HEK293 (cell line): ENCODE results near the gene ZNF609.
A peak's percentile ranks its signal among the peaks of the same experiment; 100 is the strongest.
"Not testable (repeated sequence)": the region's sequence is repeated elsewhere in the genome, so short reads cannot be mapped to it uniquely, and the experiment has no call there.

Experiments
- CTCF ChIA-PET: fragments of 350-600 bp; formaldehyde crosslinking; extraction: SDS; loops from one replicate; lab custom pipeline; 2021; ENCODE audit warnings: antibody characterized with exemption; lab: Yijun Ruan, JAX
- POLR2A ChIA-PET: fragments of 300-600 bp; formaldehyde crosslinking; extraction: SDS; loops from one replicate; lab custom pipeline; 2020; ENCODE audit warnings: antibody characterized with exemption, inconsistent platforms; lab: Yijun Ruan, JAX
- H3K27ac ChIP-seq: fragments of 200-500 bp; sonication (Bioruptor generic); 2 replicates; pipeline ENCODE4 v1.5.1; 2014; ENCODE audit warnings: low read depth, low read length, control low read depth, inconsistent platforms; ENCODE audit errors: extremely low read depth
- H3K36me3 ChIP-seq, 2 experiments: fragments of 200-500 bp in 1 of 2; sonication (Bioruptor generic) in 1 of 2; 1 replicate in 1 of 2; 2 replicates in 1 of 2; pipeline ENCODE4 v1.5.1; 2014 to 2017; ENCODE audit warnings: inconsistent platforms in 2 of 2, low read length in 2 of 2; ENCODE audit not compliant: control insufficient read depth in 2 of 2, insufficient read depth in 1 of 2
- H3K4me1 ChIP-seq: fragments of 200-500 bp; sonication (Bioruptor generic); 2 replicates; pipeline ENCODE4 v1.5.1; 2014; ENCODE audit warnings: mild to moderate bottlenecking, low read length, inconsistent platforms; ENCODE audit not compliant: control insufficient read depth, insufficient read depth
- H3K4me3 ChIP-seq: 2 replicates; pipeline ENCODE4 v1.5.1; 2011; ENCODE audit warnings: low read depth, mild to moderate bottlenecking, control low read depth, low read length, moderate library complexity
- H3K9me3 ChIP-seq: fragments of 200-500 bp; sonication (Bioruptor generic); 2 replicates; pipeline ENCODE4 v1.5.1; 2014; ENCODE audit warnings: low read depth, low read length, inconsistent platforms; ENCODE audit not compliant: control insufficient read depth, insufficient read depth
- GLI2 ChIP-seq: fragments of 450-650 bp; formaldehyde crosslinking; IDR thresholded peaks from 2 replicates; pipeline ENCODE4; 2017; ENCODE audit warnings: missing biosample characterization, missing genetic modification characterization, low read depth, borderline replicate concordance
- GLIS2 ChIP-seq: fragments of 450-650 bp; formaldehyde crosslinking; IDR thresholded peaks from 2 replicates; pipeline ENCODE4 v1.5.1; 2016; ENCODE audit warnings: missing biosample characterization, missing genetic modification characterization
- MYNN ChIP-seq: fragments of 450-650 bp; formaldehyde crosslinking; IDR thresholded peaks from 2 replicates; pipeline ENCODE4 v1.5.1; 2016; ENCODE audit warnings: missing biosample characterization, missing genetic modification characterization, borderline replicate concordance
- SETDB1 ChIP-seq: IDR thresholded peaks from one replicate; pipeline ENCODE4 v1.6.1; 2017; ENCODE audit warnings: mild to moderate bottlenecking, low read length, moderate library complexity, mixed read lengths; ENCODE audit not compliant: insufficient read length
- ZNF138 ChIP-seq: fragments of 450-650 bp; formaldehyde crosslinking; IDR thresholded peaks from 2 replicates; pipeline ENCODE4 v1.5.1; 2016; ENCODE audit warnings: missing biosample characterization, missing genetic modification characterization, borderline replicate concordance
- ZNF169 ChIP-seq: fragments of 450-650 bp; formaldehyde crosslinking; IDR thresholded peaks from 2 replicates; pipeline ENCODE4 v1.5.1; 2016; ENCODE audit warnings: missing biosample characterization, missing genetic modification characterization
- ZNF2 ChIP-seq: fragments of 450-650 bp; formaldehyde crosslinking; IDR thresholded peaks from 2 replicates; pipeline ENCODE4 v1.5.1; 2016; ENCODE audit warnings: missing biosample characterization, missing genetic modification characterization
- ZNF202 ChIP-seq: fragments of 450-650 bp; formaldehyde crosslinking; IDR thresholded peaks from 2 replicates; pipeline ENCODE4 v1.5.1; 2016; ENCODE audit warnings: missing biosample characterization, missing genetic modification characterization, borderline replicate concordance
- ZNF24 ChIP-seq: fragments of 450-650 bp; formaldehyde crosslinking; IDR thresholded peaks from 2 replicates; pipeline ENCODE4 v1.5.1; 2016; ENCODE audit warnings: missing biosample characterization, missing genetic modification characterization
- ZNF48 ChIP-seq: fragments of 450-650 bp; formaldehyde crosslinking; IDR thresholded peaks from 2 replicates; pipeline ENCODE4 v1.5.1; 2016; ENCODE audit warnings: missing biosample characterization, missing genetic modification characterization
- ZNF510 ChIP-seq: fragments of 450-650 bp; formaldehyde crosslinking; IDR thresholded peaks from 2 replicates; pipeline ENCODE4 v1.5.1; 2018; ENCODE audit warnings: mild to moderate bottlenecking, missing genetic modification characterization, missing biosample characterization; ENCODE audit not compliant: insufficient replicate concordance
- ZNF596 ChIP-seq: fragments of 450-650 bp; IDR thresholded peaks from 2 replicates; pipeline ENCODE4 v1.5.0; 2018; ENCODE audit warnings: missing biosample characterization, mild to moderate bottlenecking, missing genetic modification characterization, moderate library complexity
- ZNF677 ChIP-seq: fragments of 450-650 bp; IDR thresholded peaks from 2 replicates; pipeline ENCODE4 v1.5.0; 2018; ENCODE audit warnings: missing biosample characterization, mild to moderate bottlenecking, missing genetic modification characterization, moderate library complexity
- ZNF768 ChIP-seq: fragments of 450-650 bp; formaldehyde crosslinking; IDR thresholded peaks from 2 replicates; pipeline ENCODE4 v1.5.1; 2018; ENCODE audit warnings: missing biosample characterization, mild to moderate bottlenecking, missing genetic modification characterization
- TF ChIP-seq, protein P1 (sequence below): fragments of 450-650 bp; formaldehyde crosslinking; IDR thresholded peaks from 2 replicates; pipeline ENCODE4 v1.5.1; 2016; ENCODE audit warnings: missing biosample characterization, missing genetic modification characterization
- TF ChIP-seq, protein P2 (sequence below): fragments of 450-650 bp; formaldehyde crosslinking; IDR thresholded peaks from 2 replicates; pipeline ENCODE4 v1.5.1; 2016; ENCODE audit warnings: missing biosample characterization, missing genetic modification characterization
- TF ChIP-seq, protein P3 (sequence below): fragments of 450-650 bp; formaldehyde crosslinking; IDR thresholded peaks from 2 replicates; pipeline ENCODE4 v1.5.1; 2017; ENCODE audit warnings: missing biosample characterization, missing genetic modification characterization
- TF ChIP-seq, protein P4 (sequence below): fragments of 450-650 bp; formaldehyde crosslinking; IDR thresholded peaks from 2 replicates; pipeline ENCODE4 v1.5.1; 2016; ENCODE audit warnings: missing biosample characterization, missing genetic modification characterization
- TF ChIP-seq, protein P5 (sequence below): fragments of 450-650 bp; formaldehyde crosslinking; optimal IDR thresholded peaks from 2 replicates; pipeline ENCODE3; 2016; ENCODE audit warnings: missing biosample characterization, mild to moderate bottlenecking, missing genetic modification characterization

ZNF609 gene

DNA sequence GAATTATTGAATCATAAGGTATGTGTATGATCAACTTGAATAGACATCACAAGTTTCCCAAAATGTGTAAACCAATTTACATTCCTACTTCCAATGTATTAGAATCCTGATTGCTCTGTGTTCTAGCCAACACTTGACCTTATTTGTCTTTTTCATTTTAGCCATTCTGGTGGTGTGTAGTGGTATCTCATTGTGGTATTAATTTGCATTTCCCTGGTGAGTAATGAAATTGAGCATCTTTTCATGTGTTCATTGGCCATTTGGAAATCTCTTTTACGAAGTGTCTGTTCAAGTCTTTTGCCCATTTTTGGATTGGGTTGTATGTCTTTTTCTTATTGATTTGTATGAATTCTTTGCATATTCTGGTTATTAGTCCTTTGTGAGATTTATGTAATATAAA is 177.0 kb downstream of the ZNF609 start:
- ChIA-PET CTCF (interaction anchor here (0.6 kb wide), 1 partner anchor 94 kb away, joined by 3 read pairs; no protein-coding TSS in a partner anchor), POLR2A (no interaction called here)
- no peak overlapping the region for H3K4me3 ChIP-seq
- H3K27ac ChIP-seq: no peak overlapping the region
- H3K9me3 ChIP-seq: no peaks in the 10 kb centered on the region
- TF ChIP-seq, protein P1, sequence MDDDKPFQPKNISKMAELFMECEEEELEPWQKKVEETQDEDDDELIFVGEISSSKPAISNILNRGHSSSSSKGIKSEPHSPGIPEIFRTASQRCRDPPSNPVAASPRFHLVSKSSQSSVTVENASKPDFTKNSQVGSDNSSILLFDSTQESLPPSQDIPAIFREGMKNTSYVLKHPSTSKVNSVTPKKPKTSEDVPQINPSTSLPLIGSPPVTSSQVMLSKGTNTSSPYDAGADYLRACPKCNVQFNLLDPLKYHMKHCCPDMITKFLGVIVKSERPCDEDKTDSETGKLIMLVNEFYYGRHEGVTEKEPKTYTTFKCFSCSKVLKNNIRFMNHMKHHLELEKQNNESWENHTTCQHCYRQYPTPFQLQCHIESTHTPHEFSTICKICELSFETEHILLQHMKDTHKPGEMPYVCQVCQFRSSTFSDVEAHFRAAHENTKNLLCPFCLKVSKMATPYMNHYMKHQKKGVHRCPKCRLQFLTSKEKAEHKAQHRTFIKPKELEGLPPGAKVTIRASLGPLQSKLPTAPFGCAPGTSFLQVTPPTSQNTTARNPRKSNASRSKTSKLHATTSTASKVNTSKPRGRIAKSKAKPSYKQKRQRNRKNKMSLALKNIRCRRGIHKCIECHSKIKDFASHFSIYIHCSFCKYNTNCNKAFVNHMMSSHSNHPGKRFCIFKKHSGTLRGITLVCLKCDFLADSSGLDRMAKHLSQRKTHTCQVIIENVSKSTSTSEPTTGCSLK (tag by site-specific recombination): no peak
- TF ChIP-seq SETDB1: peak; percentile 65
- H3K4me1 ChIP-seq: peaks cover 18% of the 10 kb centered on the region
- peaks cover 0 to 7% of the 10 kb centered on the region in 2 experiments; a peak in 1 of 3 replicates for H3K36me3 ChIP-seq

DNA sequence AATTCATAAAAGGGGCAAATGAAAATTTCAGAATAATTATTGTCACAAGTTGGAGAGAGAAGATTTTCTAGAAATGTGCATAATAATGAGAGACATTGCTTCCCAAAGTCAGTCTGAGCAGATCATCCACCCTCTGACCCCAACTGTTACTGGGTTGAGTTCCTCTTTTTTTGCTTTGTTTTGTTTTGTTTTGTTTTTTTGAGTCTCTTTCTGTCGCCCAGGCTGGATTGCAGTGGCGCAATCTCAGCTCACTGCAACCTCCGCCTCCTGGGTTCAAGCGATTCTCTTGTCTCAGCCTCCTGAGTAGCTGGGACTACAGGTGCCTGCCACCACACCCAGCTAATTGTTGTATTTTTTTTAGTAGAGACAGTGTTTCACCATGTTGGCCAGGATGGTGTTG is 179.4 kb downstream of the ZNF609 start:
- H3K4me3 ChIP-seq, H3K36me3 ChIP-seq, CTCF ChIA-PET, H3K27ac ChIP-seq, POLR2A ChIA-PET, H3K9me3 ChIP-seq: not testable (repeated sequence)
- peaks cover 14% of the 10 kb centered on the region for H3K4me1 ChIP-seq

DNA sequence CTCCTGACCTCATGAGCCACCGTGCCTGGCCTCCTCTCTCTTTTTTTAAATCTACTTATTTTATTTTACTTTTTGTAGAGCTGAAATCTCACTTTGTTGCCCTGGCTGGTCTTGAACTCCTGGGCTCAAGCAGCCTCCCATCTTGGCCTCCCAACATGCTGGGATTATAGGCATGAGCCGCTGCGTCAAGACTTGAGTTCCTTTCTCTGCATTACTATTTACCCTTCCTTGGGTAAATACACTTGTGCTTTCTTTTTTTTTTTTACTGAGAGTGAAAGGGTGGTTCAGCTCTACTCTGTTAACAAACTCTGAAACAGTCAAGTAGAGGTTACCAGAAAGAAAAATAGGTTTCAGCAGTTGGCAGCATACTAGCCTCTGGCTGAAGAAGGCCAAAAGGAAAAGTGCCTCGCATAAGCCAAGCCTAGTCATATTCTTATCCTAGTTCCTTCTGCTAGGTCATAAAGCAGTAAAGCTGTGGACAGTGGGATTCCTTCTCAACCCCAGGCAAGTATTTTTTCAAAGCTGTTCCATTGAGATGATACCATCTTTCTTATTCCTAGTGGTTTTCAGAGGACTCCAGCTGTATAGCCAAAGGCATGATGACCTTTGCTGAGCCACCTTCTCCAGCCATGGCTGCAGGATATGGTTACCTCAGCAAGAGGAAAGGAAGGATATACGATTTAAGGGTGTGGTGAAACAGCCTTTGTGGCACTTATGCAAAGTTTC is 179.9 kb downstream of the ZNF609 start:
- ChIA-PET CTCF (no interaction called here), POLR2A (interaction anchor here (0.7 kb wide), 1 partner anchor 40 kb away, joined by 3 read pairs; no protein-coding TSS in a partner anchor)
- Histone ChIP-seq H3K27ac (no peak overlapping the region), H3K4me3 (no peak overlapping the region), H3K4me1 (peaks cover 9% of the 10 kb centered on the region), H3K36me3 (no peaks in the 10 kb centered on the region), H3K9me3 (no peaks in the 10 kb centered on the region)
- TF ChIP-seq ZNF48 (tag by site-specific recombination): no peak
- no peak for TF ChIP-seq ZNF202 (tag by site-specific recombination)
- no peak for TF ChIP-seq ZNF2 (tag by site-specific recombination)
- TF ChIP-seq, protein P2, sequence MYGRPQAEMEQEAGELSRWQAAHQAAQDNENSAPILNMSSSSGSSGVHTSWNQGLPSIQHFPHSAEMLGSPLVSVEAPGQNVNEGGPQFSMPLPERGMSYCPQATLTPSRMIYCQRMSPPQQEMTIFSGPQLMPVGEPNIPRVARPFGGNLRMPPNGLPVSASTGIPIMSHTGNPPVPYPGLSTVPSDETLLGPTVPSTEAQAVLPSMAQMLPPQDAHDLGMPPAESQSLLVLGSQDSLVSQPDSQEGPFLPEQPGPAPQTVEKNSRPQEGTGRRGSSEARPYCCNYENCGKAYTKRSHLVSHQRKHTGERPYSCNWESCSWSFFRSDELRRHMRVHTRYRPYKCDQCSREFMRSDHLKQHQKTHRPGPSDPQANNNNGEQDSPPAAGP (tag by site-specific recombination): no peak
- TF ChIP-seq, protein P3, sequence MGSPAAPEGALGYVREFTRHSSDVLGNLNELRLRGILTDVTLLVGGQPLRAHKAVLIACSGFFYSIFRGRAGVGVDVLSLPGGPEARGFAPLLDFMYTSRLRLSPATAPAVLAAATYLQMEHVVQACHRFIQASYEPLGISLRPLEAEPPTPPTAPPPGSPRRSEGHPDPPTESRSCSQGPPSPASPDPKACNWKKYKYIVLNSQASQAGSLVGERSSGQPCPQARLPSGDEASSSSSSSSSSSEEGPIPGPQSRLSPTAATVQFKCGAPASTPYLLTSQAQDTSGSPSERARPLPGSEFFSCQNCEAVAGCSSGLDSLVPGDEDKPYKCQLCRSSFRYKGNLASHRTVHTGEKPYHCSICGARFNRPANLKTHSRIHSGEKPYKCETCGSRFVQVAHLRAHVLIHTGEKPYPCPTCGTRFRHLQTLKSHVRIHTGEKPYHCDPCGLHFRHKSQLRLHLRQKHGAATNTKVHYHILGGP (tag by site-specific recombination): no peak
- no peak for TF ChIP-seq ZNF768 (tag by site-specific recombination)
- no peak for TF ChIP-seq ZNF169 (tag by site-specific recombination)
- TF ChIP-seq GLIS2 (tag by site-specific recombination): no peak
- TF ChIP-seq GLI2: no peak
- TF ChIP-seq, protein P4, sequence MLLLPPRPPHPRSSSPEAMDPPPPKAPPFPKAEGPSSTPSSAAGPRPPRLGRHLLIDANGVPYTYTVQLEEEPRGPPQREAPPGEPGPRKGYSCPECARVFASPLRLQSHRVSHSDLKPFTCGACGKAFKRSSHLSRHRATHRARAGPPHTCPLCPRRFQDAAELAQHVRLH (tag by site-specific recombination): no peak
- TF ChIP-seq ZNF677 (tag by site-specific recombination): no peak
- TF ChIP-seq ZNF510: no peak
- TF ChIP-seq, protein P5, sequence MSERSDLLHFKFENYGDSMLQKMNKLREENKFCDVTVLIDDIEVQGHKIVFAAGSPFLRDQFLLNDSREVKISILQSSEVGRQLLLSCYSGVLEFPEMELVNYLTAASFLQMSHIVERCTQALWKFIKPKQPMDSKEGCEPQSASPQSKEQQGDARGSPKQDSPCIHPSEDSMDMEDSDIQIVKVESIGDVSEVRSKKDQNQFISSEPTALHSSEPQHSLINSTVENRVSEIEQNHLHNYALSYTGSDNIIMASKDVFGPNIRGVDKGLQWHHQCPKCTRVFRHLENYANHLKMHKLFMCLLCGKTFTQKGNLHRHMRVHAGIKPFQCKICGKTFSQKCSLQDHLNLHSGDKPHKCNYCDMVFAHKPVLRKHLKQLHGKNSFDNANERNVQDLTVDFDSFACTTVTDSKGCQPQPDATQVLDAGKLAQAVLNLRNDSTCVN: no peak
- no peak for TF ChIP-seq ZNF138 (tag by site-specific recombination)
- no peak for TF ChIP-seq ZNF596 (tag by site-specific recombination)
- no peak for TF ChIP-seq ZNF24 (tag by site-specific recombination)
- no peak for TF ChIP-seq MYNN (tag by site-specific recombination)
